ENCODE data around the gene TMEM131. TPM values are rescaled to one million over a fixed set of nuclear protein-coding genes. Genes with fewer than 3 reads are reported as not detected.

The TMEM131 gene
- total and polyA plus RNA-seq, 10 of the 15 experiments (the other 5 are each of a cell fraction or from before 2014, with no cell fraction given): 6.0 to 48.2 (median 23.2) TPM

GRCh38 chr2:98015671-98016070 is 19.9 kb upstream of the TMEM131 start:
- no TSS peak for BruUV-seq (replicated peaks)
- peaks cover 44% of the 10 kb centered on the region for H3K4me1 ChIP-seq (ENCODE audit: control insufficient read depth, insufficient read depth, low read length)
- H2AFZ ChIP-seq (ENCODE audit: control insufficient read depth, low read depth, low read length): no peak overlapping the region
- H4K20me1 ChIP-seq (ENCODE audit: control insufficient read depth, insufficient read depth): no peaks in the 10 kb centered on the region
- no peaks in the 10 kb centered on the region for H3K36me3 ChIP-seq (ENCODE audit: control insufficient read depth in 2 of 2, insufficient read depth in 2 of 2, low read length in 1 of 2)
- intact Hi-C loops (cut with micrococcal nuclease; ENCODE audit: unreplicated experiment): loop anchor here (10.0 kb wide), 1 partner anchor 449 kb away; no protein-coding TSS in a partner anchor
- no peak overlapping the region for H3K9ac ChIP-seq (ENCODE audit: control insufficient read depth, insufficient read depth, low read length)
- no peaks in the 10 kb centered on the region for H3K27me3 ChIP-seq (replicated peaks in 1 of 2; ENCODE audit: control insufficient read depth in 2 of 2, insufficient read depth in 2 of 2, low read length in 1 of 2)
- no peaks in the 10 kb centered on the region for H3K79me2 ChIP-seq (ENCODE audit: control insufficient read depth, insufficient read depth, low read length)
- DNase-seq (ENCODE audit: low read depth, low spot score) (no peak), FAIRE-seq (no peak), ATAC-seq (no peak)
- no peak overlapping the region for H3K27ac ChIP-seq (ENCODE audit: control insufficient read depth, insufficient read depth)
- SMC1A ChIA-PET (ENCODE audit: uncharacterized antibody, unreplicated experiment): interaction anchor here (0.9 to 1.3 kb wide), 7 partner anchors 9 to 274 kb away, joined by 3 to 9 read pairs (median 4); no protein-coding TSS in a partner anchor
- in situ Hi-C loops (cut with MboI): loop anchor here (25.0 kb wide), 1 partner anchor 1953 kb away; no protein-coding TSS in a partner anchor
- RAD21 ChIA-PET (ENCODE audit: unreplicated experiment): interaction anchor here (0.7 to 2.1 kb wide), 3 partner anchors 11 to 73 kb away, joined by 3 to 16 read pairs (median 3); no protein-coding TSS in a partner anchor
- CTCF ChIA-PET: interaction anchor here (0.7 to 2.3 kb wide), 4 partner anchors 9 to 173 kb away, joined by 3 to 9 read pairs (median 4); no protein-coding TSS in a partner anchor
- POLR2A ChIA-PET: interaction anchor here (0.8 to 1.5 kb wide), 3 partner anchors 11 to 106 kb away, joined by 3 read pairs; no protein-coding TSS in a partner anchor
- 3% methylated on average over 1 of the region's 1 CpG for WGBS (ENCODE audit: insufficient coverage, insufficient replicate concordance, low lambda C conversion rate, missing lambda C conversion rate)
- no peaks in the 10 kb centered on the region; the same call in 2 of the 3 replicates for H3K9me3 ChIP-seq (replicated peaks; ENCODE audit: control insufficient read depth, insufficient read depth, low read length)
- no peak overlapping the region for H3K4me3 ChIP-seq
- H3K4me2 ChIP-seq (ENCODE audit: control insufficient read depth, insufficient read depth): no peak overlapping the region
- TF ChIP-seq ZBTB33 (IDR thresholded peaks at IDR 0.05) (no peak), POLR2A (IDR thresholded peaks at IDR 0.05; ENCODE audit: low read depth, low read length) (no peak), SMAD1 (IDR thresholded peaks at IDR 0.05; ENCODE audit: low read depth, partially characterized antibody) (no peak), POLR2AphosphoS2 (IDR thresholded peaks at IDR 0.05; ENCODE audit: low read depth, low read length) (no peak), HDGF (IDR thresholded peaks at IDR 0.05) (no peak), ZBTB4 (CRISPR knock-in tag; IDR thresholded peaks at IDR 0.05) (no peak), EGR1 (IDR thresholded peaks at IDR 0.05; ENCODE audit: borderline replicate concordance in 1 of 2, low read depth in 2 of 2, low read length in 2 of 2) (no peak), SUZ12 (IDR thresholded peaks at IDR 0.05; ENCODE audit: unreplicated experiment) (no peak), HDAC6 (IDR thresholded peaks at IDR 0.05; ENCODE audit: unreplicated experiment) (no peak), PBX3 (IDR thresholded peaks at IDR 0.05; ENCODE audit: insufficient replicate concordance, low read depth, low read length) (no peak), KAT2A (conservative IDR thresholded peaks at IDR 0.05; ENCODE audit: control insufficient read depth, low read depth, low read length) (no peak)
- TF ChIP-seq, protein P1, sequence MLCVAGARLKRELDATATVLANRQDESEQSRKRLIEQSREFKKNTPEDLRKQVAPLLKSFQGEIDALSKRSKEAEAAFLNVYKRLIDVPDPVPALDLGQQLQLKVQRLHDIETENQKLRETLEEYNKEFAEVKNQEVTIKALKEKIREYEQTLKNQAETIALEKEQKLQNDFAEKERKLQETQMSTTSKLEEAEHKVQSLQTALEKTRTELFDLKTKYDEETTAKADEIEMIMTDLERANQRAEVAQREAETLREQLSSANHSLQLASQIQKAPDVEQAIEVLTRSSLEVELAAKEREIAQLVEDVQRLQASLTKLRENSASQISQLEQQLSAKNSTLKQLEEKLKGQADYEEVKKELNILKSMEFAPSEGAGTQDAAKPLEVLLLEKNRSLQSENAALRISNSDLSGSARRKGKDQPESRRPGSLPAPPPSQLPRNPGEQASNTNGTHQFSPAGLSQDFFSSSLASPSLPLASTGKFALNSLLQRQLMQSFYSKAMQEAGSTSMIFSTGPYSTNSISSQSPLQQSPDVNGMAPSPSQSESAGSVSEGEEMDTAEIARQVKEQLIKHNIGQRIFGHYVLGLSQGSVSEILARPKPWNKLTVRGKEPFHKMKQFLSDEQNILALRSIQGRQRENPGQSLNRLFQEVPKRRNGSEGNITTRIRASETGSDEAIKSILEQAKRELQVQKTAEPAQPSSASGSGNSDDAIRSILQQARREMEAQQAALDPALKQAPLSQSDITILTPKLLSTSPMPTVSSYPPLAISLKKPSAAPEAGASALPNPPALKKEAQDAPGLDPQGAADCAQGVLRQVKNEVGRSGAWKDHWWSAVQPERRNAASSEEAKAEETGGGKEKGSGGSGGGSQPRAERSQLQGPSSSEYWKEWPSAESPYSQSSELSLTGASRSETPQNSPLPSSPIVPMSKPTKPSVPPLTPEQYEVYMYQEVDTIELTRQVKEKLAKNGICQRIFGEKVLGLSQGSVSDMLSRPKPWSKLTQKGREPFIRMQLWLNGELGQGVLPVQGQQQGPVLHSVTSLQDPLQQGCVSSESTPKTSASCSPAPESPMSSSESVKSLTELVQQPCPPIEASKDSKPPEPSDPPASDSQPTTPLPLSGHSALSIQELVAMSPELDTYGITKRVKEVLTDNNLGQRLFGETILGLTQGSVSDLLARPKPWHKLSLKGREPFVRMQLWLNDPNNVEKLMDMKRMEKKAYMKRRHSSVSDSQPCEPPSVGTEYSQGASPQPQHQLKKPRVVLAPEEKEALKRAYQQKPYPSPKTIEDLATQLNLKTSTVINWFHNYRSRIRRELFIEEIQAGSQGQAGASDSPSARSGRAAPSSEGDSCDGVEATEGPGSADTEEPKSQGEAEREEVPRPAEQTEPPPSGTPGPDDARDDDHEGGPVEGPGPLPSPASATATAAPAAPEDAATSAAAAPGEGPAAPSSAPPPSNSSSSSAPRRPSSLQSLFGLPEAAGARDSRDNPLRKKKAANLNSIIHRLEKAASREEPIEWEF (IDR thresholded peaks at IDR 0.05; ENCODE audit: insufficient replicate concordance, low read depth, low read length): no peak

Measured in GM12878 (cell line).